Suprapubic skin (tissue), 4 donors: ENCODE data around the gene IDH3B. TPM values are rescaled to one million over a fixed set of nuclear protein-coding genes. Genes with fewer than 3 reads are reported as not detected.
"Not testable (repeated sequence)": the region's sequence is repeated elsewhere in the genome, so short reads cannot be mapped to it uniquely, and the experiment has no call there.

Source experiments
- DNase-seq, 2 donors: peaks; one replicate each; pipeline ENCODE4 v3.0.0-alpha.2; 2019; ENCODE audit warnings: low spot score in 2 of 2
- H3K27ac ChIP-seq: fragments of 200-600 bp; sonication (generic); one replicate; pipeline ENCODE4 v1.5.1; 2019
- H3K27me3 ChIP-seq: fragments of 200-600 bp; sonication (generic); one replicate; pipeline ENCODE4 v1.5.1; 2019
- H3K36me3 ChIP-seq: fragments of 200-600 bp; sonication (generic); one replicate; pipeline ENCODE4 v1.5.1; 2019
- H3K4me1 ChIP-seq: fragments of 200-600 bp; sonication (generic); one replicate; pipeline ENCODE4 v1.5.1; 2019
- H3K4me3 ChIP-seq: fragments of 200-600 bp; sonication (generic); one replicate; pipeline ENCODE4 v1.5.1; 2019; ENCODE audit warnings: mild to moderate bottlenecking
- H3K9me3 ChIP-seq: fragments of 200-600 bp; sonication (generic); one replicate; pipeline ENCODE4 v1.5.1; 2019
- CTCF ChIP-seq, 2 donors: fragments of 200-600 bp in 1 of 2; fragments of 450-650 bp in 1 of 2; sonication (generic) in 1 of 2; IDR thresholded peaks; one replicate each; pipeline ENCODE4 v1.5.1; 2016 to 2019; ENCODE audit warnings: antibody characterized with exemption in 2 of 2, mild to moderate bottlenecking in 1 of 2, moderate library complexity in 1 of 2
- EP300 ChIP-seq: sonication (generic); formaldehyde crosslinking; IDR thresholded peaks from one replicate; pipeline ENCODE4 v1.6.1; 2017; ENCODE audit warnings: antibody characterized with exemption
- POLR2A ChIP-seq, 2 donors: fragments of 450-650 bp; IDR thresholded peaks; one replicate each; pipeline ENCODE4 v1.6.1; 2017; ENCODE audit warnings: antibody characterized with exemption in 2 of 2, mild to moderate bottlenecking in 2 of 2, moderate library complexity in 2 of 2
- POLR2AphosphoS5 ChIP-seq, 3 donors: sonication (generic); formaldehyde crosslinking; IDR thresholded peaks; one replicate each; pipeline ENCODE4 v1.6.1; 2017; ENCODE audit warnings: antibody characterized with exemption in 3 of 3
- WGBS: methylation state at CpG from one replicate; pipeline ENCODE4 v1.1.5; 2018; 5-methylcytosine and 5-hydroxymethylcytosine counted together
- total RNA-seq, 4 donors: library from RNA; depleted of rRNA; stranded (reverse); fragments of >200 nt; gene quantifications; one replicate each; pipeline ENCODE4 v1.1.0, GENCODE V29; 2016

The IDH3B gene
- total RNA-seq, 4 donors from 2014 or later: 119 to 135 (median 121) TPM

GRCh38 chr20:2687514-2687913 is 23.5 kb upstream of the IDH3B start:
- WGBS: 26% methylated on average over 5 of the region's 6 CpGs
- Histone ChIP-seq H3K36me3 (no peaks in the 10 kb centered on the region), H3K4me1 (peaks cover 10% of the 10 kb centered on the region), H3K9me3 (no peaks in the 10 kb centered on the region), H3K27me3 (peaks cover 34% of the 10 kb centered on the region), H3K27ac (no peak overlapping the region), H3K4me3 (no peak overlapping the region)
- DNase-seq: no peak
- TF ChIP-seq POLR2AphosphoS5 (IDR thresholded peaks at IDR 0.05) (no peak), POLR2A (IDR thresholded peaks at IDR 0.05) (no peak), CTCF (IDR thresholded peaks at IDR 0.05) (no peak), EP300 (no peak)

GRCh38 chr20:2684817-2685216 is 20.8 kb upstream of the IDH3B start:
- H3K4me3 ChIP-seq, DNase-seq, H3K4me1 ChIP-seq, H3K36me3 ChIP-seq, H3K27ac ChIP-seq, H3K9me3 ChIP-seq: not testable (repeated sequence)
- H3K27me3 ChIP-seq: peaks cover 28% of the 10 kb centered on the region
- 82% methylated on average over 4 of the region's 4 CpGs for WGBS

- not testable (repeated sequence) for H3K4me1 ChIP-seq, H3K36me3 ChIP-seq, H3K27ac ChIP-seq, H3K9me3 ChIP-seq, DNase-seq, H3K4me3 ChIP-seq
- H3K27me3 ChIP-seq: peaks cover 24% of the 10 kb centered on the region
- 90% methylated on average over 3 of the region's 3 CpGs for WGBS
Observed at GRCh38 chr20:2682040-2682439, 18.0 kb upstream of the IDH3B start.

- no peak overlapping the region for H3K4me3 ChIP-seq
- no peaks in the 10 kb centered on the region for H3K36me3 ChIP-seq
- TF ChIP-seq CTCF (IDR thresholded peaks at IDR 0.05) (no peak), EP300 (no peak), POLR2A (IDR thresholded peaks at IDR 0.05) (no peak)
- H3K4me1 ChIP-seq: no peaks in the 10 kb centered on the region
- H3K27me3 ChIP-seq: peaks cover 8% of the 10 kb centered on the region
- DNase-seq: no peak
- no peaks in the 10 kb centered on the region for H3K9me3 ChIP-seq
- H3K27ac ChIP-seq: no peak overlapping the region
- WGBS: 68% methylated on average over 4 of the region's 4 CpGs
Observed at GRCh38 chr20:2680046-2680445, 16.0 kb upstream of the IDH3B start.

- WGBS: 90% methylated on average over 4 of the region's 4 CpGs
- no peak for TF ChIP-seq EP300
- TF ChIP-seq POLR2AphosphoS5 (IDR thresholded peaks at IDR 0.05): no peak
- no peak for TF ChIP-seq CTCF (IDR thresholded peaks at IDR 0.05)
- TF ChIP-seq POLR2A (IDR thresholded peaks at IDR 0.05): no peak
- no peak for DNase-seq
- H3K9me3 ChIP-seq: no peaks in the 10 kb centered on the region
- no peaks in the 10 kb centered on the region for H3K36me3 ChIP-seq
- H3K27ac ChIP-seq: no peak overlapping the region
- H3K4me3 ChIP-seq: no peak overlapping the region
- no peaks in the 10 kb centered on the region for H3K27me3 ChIP-seq
- no peaks in the 10 kb centered on the region for H3K4me1 ChIP-seq
Observed at GRCh38 chr20:2673453-2673852, 9.4 kb upstream of the IDH3B start.

GRCh38 chr20:2672446-2672845 is 8.4 kb upstream of the IDH3B start:
- 80% methylated on average over 3 of the region's 3 CpGs for WGBS
- H3K4me1 ChIP-seq: no peaks in the 10 kb centered on the region
- no peaks in the 10 kb centered on the region for H3K27me3 ChIP-seq
- TF ChIP-seq POLR2A (IDR thresholded peaks at IDR 0.05) (no peak), EP300 (no peak), CTCF (IDR thresholded peaks at IDR 0.05) (no peak), POLR2AphosphoS5 (IDR thresholded peaks at IDR 0.05) (no peak)
- no peak overlapping the region for H3K27ac ChIP-seq
- H3K4me3 ChIP-seq: no peak overlapping the region
- H3K36me3 ChIP-seq: no peaks in the 10 kb centered on the region
- no peaks in the 10 kb centered on the region for H3K9me3 ChIP-seq
- DNase-seq: peak in 1 of 2 donors; percentile 31
